Measurements from ENCODE around the gene ACP3.

Gene ACP3

GRCh38 chr3:132283916-132284405, 33.2 kb upstream of the ACP3 start:
- TF ChIP-seq CTCF (IDR thresholded peaks at IDR 0.05; ENCODE audit: control insufficient read depth, extremely low read depth, insufficient read depth) = no peak
- H3K4me3 ChIP-seq (ENCODE audit: low read depth, low read length) = no peak overlapping the region
- no peak for DNase-seq (ENCODE audit: low read depth)

- H3K4me3 ChIP-seq (ENCODE audit: low read depth, low read length) = no peak overlapping the region
- DNase-seq (ENCODE audit: low read depth) = no peak
- TF ChIP-seq CTCF (IDR thresholded peaks at IDR 0.05; ENCODE audit: control insufficient read depth, extremely low read depth, insufficient read depth) = no peak
Measured at GRCh38 chr3:132284781-132285619, 32.2 kb upstream of the ACP3 start.

GRCh38 chr3:132285620-132285945, 31.6 kb upstream of the ACP3 start:
- TF ChIP-seq CTCF (IDR thresholded peaks at IDR 0.05; ENCODE audit: control insufficient read depth, extremely low read depth, insufficient read depth) = no peak
- no peak overlapping the region for H3K4me3 ChIP-seq (ENCODE audit: low read depth, low read length)

GRCh38 chr3:132286035-132286434, 31.2 kb upstream of the ACP3 start:
- no peak overlapping the region for H3K4me3 ChIP-seq (ENCODE audit: low read depth, low read length)
- no peak for DNase-seq (ENCODE audit: low read depth)
- TF ChIP-seq CTCF (IDR thresholded peaks at IDR 0.05; ENCODE audit: control insufficient read depth, extremely low read depth, insufficient read depth) = no peak

More at GRCh38 chr3:132285620-132285945, 31.6 kb upstream of the ACP3 start:
- no peak for DNase-seq (ENCODE audit: low read depth)

GRCh38 chr3:132288357-132288756, 28.9 kb upstream of the ACP3 start:
- H3K4me3 ChIP-seq (ENCODE audit: low read depth, low read length) = no peak overlapping the region
- no peak for TF ChIP-seq CTCF (IDR thresholded peaks at IDR 0.05; ENCODE audit: control insufficient read depth, extremely low read depth, insufficient read depth)
- no peak for DNase-seq (ENCODE audit: low read depth)

GRCh38 chr3:132289316-132289715, 27.9 kb upstream of the ACP3 start:
- DNase-seq (ENCODE audit: low read depth) = no peak
- H3K4me3 ChIP-seq (ENCODE audit: low read depth, low read length) = no peak overlapping the region
- TF ChIP-seq CTCF (IDR thresholded peaks at IDR 0.05; ENCODE audit: control insufficient read depth, extremely low read depth, insufficient read depth) = no peak

GRCh38 chr3:132290833-132291232, 26.4 kb upstream of the ACP3 start:
- TF ChIP-seq CTCF (IDR thresholded peaks at IDR 0.05; ENCODE audit: control insufficient read depth, extremely low read depth, insufficient read depth) = no peak
- H3K4me3 ChIP-seq (ENCODE audit: low read depth, low read length) = no peak overlapping the region
- no peak for DNase-seq (ENCODE audit: low read depth)
